ENCODE data around the gene PAGE2.
"Not testable (repeated sequence)": the region's sequence is repeated elsewhere in the genome, so short reads cannot be mapped to it uniquely, and the experiment has no call there.

Gene PAGE2

DNA sequence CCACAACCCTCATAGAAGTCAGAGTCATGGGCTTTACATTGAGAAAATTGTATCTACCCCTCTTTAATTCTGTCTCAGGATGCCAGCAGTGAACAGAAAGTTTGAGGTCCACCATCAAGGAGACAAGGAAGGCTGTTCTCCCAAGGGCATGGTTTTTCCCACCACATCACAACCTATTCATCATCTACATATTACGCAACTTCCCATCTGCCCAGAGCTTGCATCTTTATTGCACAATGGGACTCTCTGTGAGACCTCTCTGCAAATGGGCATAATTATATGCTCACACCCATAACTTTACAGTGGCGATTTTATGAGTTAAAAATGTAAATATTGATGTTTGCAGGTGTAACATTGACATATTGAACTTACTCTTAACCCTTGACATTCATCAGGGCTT, 38.9 kb downstream of the PAGE2 start:
- no peak for DNase-seq

DNA sequence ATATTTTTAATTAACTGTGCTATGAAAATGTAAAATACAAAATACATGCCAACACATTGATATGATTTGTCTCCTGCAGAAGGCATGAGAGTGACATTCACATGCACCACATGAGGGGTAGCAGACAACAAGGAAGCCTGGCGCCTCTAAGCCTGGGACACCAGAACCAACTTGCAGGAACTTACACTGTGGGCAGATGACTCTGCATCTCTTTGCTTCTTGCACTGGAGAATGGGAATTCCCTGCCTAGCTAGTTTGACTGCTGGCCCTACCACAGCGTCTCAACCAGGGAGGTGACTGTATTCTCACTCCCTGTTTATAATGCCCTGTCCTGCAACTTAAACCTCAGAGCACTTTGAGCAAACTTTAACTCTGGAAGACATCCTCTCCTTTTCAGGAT, 40.5 kb downstream of the PAGE2 start:
- DNase-seq, result no peak

DNA sequence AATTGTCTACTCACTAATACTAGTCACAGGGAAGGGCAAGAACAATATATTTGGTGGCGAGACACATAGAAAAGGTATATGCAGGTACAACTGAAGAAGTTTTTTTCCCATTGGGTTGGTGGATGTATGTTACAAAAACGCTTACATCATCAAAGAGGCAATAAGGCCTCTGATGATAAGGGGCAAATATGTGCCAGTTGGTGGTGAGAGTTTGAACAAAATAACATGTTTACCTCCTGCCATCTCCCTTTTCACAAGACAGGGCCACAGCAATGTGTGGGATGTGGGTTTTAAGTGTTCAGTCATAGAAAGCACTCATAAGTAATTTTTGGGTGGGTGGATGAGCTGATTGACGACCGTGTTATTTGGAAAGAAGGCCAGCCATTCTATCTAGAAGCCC, 41.7 kb downstream of the PAGE2 start:
- DNase-seq, result no peak

DNA sequence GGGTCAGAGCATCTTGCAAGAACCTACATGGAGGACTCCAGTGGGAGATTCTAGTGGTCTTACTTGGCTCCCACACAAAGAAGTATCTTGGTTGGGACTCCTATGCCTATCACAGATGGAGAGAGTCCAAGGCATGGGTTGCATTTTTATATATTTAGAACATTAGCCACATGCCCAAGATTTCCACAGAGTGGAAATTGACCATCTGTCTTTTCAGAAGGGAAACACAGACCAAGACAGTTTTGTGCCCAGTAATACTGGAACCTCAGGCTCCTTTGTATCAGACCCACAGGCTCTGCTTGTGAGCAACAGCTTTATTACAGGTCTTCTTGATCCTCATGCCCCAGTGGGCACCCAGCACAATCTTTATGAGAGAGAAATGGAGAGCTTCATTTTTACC, 43.6 kb downstream of the PAGE2 start:
- DNase-seq, result no peak

DNA sequence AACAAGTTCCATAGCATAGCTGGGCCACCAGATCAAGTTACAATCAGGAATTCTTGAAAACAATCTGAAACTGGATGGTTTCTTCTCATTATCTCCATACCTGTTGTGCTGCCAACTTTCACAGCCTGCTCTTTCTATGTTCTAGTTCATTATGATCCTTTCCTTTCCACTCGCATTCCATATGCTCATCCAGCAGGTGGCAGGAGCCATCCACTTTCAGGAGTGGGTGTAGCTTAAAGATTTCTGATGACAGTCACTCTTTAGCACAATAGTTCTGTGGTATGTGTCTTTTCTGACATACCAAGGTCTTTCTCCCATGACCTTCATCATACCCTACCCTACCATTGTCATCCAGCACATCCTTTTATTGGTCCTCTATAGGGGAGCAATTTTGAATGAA, 46.4 kb downstream of the PAGE2 start:
- no peak for DNase-seq

DNA sequence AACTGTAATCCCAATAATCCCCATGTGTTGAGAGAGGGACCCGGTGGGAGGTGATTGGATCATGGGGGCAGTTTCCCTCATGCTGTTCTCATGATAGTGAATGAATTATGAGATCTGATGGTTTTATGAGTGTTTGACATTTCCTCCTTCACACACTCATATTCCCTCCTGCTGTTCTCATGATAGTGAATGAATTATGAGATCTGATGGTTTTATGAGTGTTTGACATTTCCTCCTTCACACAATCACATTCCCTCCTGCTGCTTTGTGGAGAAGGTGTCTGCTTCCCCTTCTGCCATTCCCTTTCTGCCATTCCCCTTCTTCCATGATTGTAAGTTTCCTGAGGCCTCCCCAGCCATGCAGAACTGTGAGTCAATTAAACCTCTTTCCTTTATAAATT, 52.0 kb downstream of the PAGE2 start:
- DNase-seq, result not testable (repeated sequence)
